ENCODE results near the gene SH3D19.

- TF ChIP-seq MAX (IDR thresholded peaks at IDR 0.05) = no peak
- no peak for TF ChIP-seq CHD4 (IDR thresholded peaks at IDR 0.05; ENCODE audit: borderline replicate concordance)
- no peak for TF ChIP-seq EP300 (IDR thresholded peaks at IDR 0.05)
- no peak for TF ChIP-seq CTCF (IDR thresholded peaks at IDR 0.05)
- TF ChIP-seq NR3C1 (IDR thresholded peaks at IDR 0.05) = no peak
- TF ChIP-seq RAD21 (conservative IDR thresholded peaks at IDR 0.05 in 1 of 2, IDR thresholded peaks at IDR 0.05 in 1 of 2) = no peak
- TF ChIP-seq HOXB13 (CRISPR knock-in tag; IDR thresholded peaks at IDR 0.05; ENCODE audit: low read depth) = no peak
- no peak for TF ChIP-seq POLR2A (IDR thresholded peaks at IDR 0.05; ENCODE audit: low read length)
- TF ChIP-seq PBX3 (IDR thresholded peaks at IDR 0.05) = no peak
- TF ChIP-seq FOSB (CRISPR knock-in tag; IDR thresholded peaks at IDR 0.05) = no peak
- no peak for TF ChIP-seq KDM5A (IDR thresholded peaks at IDR 0.05)
- TF ChIP-seq RCOR1 (IDR thresholded peaks at IDR 0.05; ENCODE audit: low read depth, low read length) = no peak
- TF ChIP-seq KDM1A (IDR thresholded peaks at IDR 0.05; ENCODE audit: low read depth) = no peak
Observed at GRCh38 chr4:151227731-151228130, 97.7 kb downstream of the SH3D19 start.

Data from A549 (cell line).